ENCODE measurements around the gene MYO1B.

Gene MYO1B

DNA sequence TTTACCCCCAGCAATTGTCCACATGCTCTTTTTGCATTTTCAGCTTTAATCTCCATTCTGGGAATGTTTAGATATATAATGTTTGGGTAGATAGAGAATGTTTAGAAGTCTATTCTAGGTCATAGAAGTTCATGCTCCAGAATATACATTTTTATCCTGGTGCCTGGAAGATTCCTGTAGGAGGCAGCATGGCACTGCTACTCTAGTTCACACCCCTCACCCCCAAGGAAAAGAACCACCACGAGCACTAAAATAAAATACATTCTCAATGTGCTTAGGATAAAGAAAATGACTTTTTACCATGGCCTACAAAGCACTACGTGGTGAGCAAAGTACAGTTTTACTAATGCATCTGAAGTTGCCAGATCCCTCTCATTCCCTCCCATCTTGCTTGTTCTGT, 53.8 kb downstream of the MYO1B start:
- Histone ChIP-seq H3K9ac (ENCODE audit: insufficient read length) (no peak overlapping the region), H3K4me3 (no peak overlapping the region), H3K27ac (no peak overlapping the region), H3K9me3 (ENCODE audit: low read depth, low read length) (no peaks in the 10 kb centered on the region), H3K36me3 (ENCODE audit: insufficient read depth, low read length) (no peaks in the 10 kb centered on the region)
- no peak for DNase-seq (ENCODE audit: low read depth, low spot score)
- TF ChIP-seq FOXP2 (optimal IDR thresholded peaks at IDR 0.05; ENCODE audit: control extremely low read depth, extremely low read length, insufficient read depth) (no peak), POLR2AphosphoS5 (IDR thresholded peaks at IDR 0.05; ENCODE audit: borderline replicate concordance, low read depth, low read length) (no peak), EZH2 (IDR thresholded peaks at IDR 0.05) (no peak)

DNA sequence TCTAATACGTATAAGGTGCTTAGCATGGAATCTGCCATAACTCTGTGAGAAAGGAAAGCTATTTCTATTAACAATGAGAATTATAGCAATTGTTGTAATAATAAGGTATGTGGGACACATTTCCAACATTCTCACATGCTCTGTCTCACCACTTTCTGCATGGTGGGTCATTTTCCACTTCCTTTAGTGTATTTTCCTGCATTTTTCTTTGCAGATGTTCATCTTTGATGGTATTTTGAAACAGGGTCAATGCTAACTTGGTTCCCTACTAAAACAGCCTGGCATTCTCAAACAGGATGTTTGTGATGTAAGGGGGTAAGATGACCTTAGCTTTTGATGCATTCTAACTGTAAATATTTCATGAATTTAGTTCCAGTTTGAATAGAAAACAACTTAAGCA, 54.7 kb downstream of the MYO1B start:
- Histone ChIP-seq H3K9ac (ENCODE audit: insufficient read length) (no peak overlapping the region), H3K27ac (no peak overlapping the region), H3K36me3 (ENCODE audit: insufficient read depth, low read length) (no peaks in the 10 kb centered on the region), H3K9me3 (ENCODE audit: low read depth, low read length) (no peaks in the 10 kb centered on the region), H3K4me3 (no peak overlapping the region)
- DNase-seq (ENCODE audit: low read depth, low spot score) = no peak
- no peak for TF ChIP-seq EZH2 (IDR thresholded peaks at IDR 0.05)
- no peak for TF ChIP-seq POLR2AphosphoS5 (IDR thresholded peaks at IDR 0.05; ENCODE audit: borderline replicate concordance, low read depth, low read length)
- no peak for TF ChIP-seq FOXP2 (optimal IDR thresholded peaks at IDR 0.05; ENCODE audit: control extremely low read depth, extremely low read length, insufficient read depth)

DNA sequence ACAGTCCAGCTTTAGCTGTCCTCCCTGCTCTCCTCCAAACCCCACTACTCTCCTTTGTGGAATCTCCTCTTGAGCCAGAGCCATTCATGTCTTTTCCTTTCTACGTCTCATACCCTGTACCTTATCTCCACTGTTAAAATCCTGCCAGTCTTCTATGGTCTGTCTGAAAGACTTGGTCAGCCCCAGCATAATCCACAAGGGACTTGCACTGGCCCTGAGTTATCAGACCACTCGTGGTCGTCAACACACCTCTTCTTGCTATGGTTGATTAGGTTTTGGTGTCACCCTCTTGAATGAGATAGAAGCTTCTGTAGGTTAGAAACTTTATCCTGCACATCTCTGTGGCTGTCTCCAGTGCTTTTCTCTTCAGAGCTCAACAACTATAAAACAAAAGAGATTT, 56.8 kb downstream of the MYO1B start:
- Histone ChIP-seq H3K27ac (no peak overlapping the region), H3K4me3 (no peak overlapping the region), H3K9me3 (ENCODE audit: low read depth, low read length) (no peaks in the 10 kb centered on the region), H3K9ac (ENCODE audit: insufficient read length) (no peak overlapping the region), H3K36me3 (ENCODE audit: insufficient read depth, low read length) (no peaks in the 10 kb centered on the region)
- no peak for TF ChIP-seq FOXP2 (optimal IDR thresholded peaks at IDR 0.05; ENCODE audit: control extremely low read depth, extremely low read length, insufficient read depth)
- no peak for TF ChIP-seq POLR2AphosphoS5 (IDR thresholded peaks at IDR 0.05; ENCODE audit: borderline replicate concordance, low read depth, low read length)
- no peak for TF ChIP-seq EZH2 (IDR thresholded peaks at IDR 0.05)
- no peak for DNase-seq (ENCODE audit: low read depth, low spot score)

DNA sequence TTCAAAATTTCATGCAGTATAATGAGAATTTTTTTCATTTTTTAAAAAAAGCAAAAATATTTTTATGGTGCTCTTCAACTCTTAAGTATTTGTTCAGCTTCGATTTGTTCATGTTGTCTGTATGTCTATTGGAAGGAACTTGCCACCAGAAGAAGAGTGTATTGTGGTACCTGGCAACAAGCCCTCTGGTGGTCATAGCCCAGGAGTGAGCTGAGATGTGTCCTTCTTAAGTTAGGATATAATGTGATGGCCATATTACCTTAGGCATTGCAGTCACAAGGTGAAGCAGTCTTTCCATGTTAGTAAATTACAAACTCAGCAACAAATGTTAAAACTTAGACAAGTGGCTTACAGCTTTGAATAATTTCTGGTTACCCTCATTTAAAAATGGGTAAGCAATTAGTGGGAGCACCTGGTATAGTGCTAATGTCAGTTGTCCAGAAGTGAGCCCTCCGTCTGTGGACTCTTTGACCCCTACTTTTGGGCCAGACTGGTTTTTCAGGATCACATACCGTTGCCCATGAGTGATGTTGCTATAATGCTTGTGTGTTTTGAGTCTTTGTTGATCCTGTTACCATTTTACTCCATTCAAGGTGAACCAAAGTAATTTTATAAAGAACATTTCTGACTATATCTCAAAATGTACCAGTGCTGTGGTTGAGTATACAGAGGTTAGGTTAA, 57.4 kb downstream of the MYO1B start:
- Histone ChIP-seq H3K4me3 (no peak overlapping the region), H3K27ac (no peak overlapping the region), H3K9me3 (ENCODE audit: low read depth, low read length) (no peaks in the 10 kb centered on the region), H3K9ac (ENCODE audit: insufficient read length) (no peak overlapping the region), H3K36me3 (ENCODE audit: insufficient read depth, low read length) (no peaks in the 10 kb centered on the region)
- TF ChIP-seq POLR2AphosphoS5 (IDR thresholded peaks at IDR 0.05; ENCODE audit: borderline replicate concordance, low read depth, low read length) = no peak
- DNase-seq (ENCODE audit: low read depth, low spot score) = no peak

DNA sequence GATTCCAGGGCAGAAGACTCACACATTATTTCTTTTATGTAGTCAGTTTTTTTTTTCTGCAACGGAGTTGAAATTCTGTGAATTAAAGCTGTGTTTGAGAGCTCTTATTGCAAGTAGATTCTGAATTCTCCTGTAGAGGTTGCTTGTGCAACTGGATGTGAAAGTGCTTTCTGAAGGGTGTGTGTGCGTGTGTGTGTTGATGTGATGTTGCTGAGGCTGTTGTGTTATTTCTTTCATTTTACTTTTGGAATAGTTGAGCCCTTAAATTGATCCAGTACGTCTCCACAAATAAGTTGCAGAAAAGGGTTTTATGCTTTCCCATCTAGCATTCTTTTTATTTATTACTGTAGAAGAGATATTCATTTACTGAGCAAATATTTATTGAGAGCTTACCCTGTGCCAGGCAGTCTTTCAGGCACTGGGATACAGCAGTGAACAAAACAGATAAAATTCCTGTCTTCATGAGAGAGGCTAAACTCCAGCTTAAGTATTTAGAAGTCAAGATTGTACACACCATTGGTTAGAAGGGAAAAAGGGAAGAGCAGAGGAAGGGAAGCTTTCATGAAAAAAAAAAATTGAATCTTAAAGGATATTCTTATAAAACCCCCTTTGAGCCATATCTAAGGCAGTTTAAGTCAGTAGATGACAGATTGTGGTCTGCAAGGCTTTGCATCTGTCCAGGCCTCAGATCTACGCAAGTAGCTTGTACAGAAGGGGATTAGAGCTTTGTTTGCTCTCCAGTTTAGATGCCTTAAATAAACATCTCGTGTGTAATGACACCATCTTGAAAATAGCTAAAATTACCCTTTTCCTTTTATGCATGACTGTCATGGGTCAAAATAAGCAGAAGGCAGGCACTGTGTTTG, 58.2 kb downstream of the MYO1B start:
- no peaks in the 10 kb centered on the region for H3K9me3 ChIP-seq (ENCODE audit: low read depth, low read length)
- H3K27ac ChIP-seq = no peak overlapping the region
- H3K36me3 ChIP-seq (ENCODE audit: insufficient read depth, low read length) = no peaks in the 10 kb centered on the region
- TF ChIP-seq EZH2 (IDR thresholded peaks at IDR 0.05) (no peak), FOXP2 (optimal IDR thresholded peaks at IDR 0.05; ENCODE audit: control extremely low read depth, extremely low read length, insufficient read depth) (no peak), POLR2AphosphoS5 (IDR thresholded peaks at IDR 0.05; ENCODE audit: borderline replicate concordance, low read depth, low read length) (no peak)
- no peak for DNase-seq (ENCODE audit: low read depth, low spot score)
- no peak overlapping the region for H3K4me3 ChIP-seq
- H3K9ac ChIP-seq (ENCODE audit: insufficient read length) = no peak overlapping the region

DNA sequence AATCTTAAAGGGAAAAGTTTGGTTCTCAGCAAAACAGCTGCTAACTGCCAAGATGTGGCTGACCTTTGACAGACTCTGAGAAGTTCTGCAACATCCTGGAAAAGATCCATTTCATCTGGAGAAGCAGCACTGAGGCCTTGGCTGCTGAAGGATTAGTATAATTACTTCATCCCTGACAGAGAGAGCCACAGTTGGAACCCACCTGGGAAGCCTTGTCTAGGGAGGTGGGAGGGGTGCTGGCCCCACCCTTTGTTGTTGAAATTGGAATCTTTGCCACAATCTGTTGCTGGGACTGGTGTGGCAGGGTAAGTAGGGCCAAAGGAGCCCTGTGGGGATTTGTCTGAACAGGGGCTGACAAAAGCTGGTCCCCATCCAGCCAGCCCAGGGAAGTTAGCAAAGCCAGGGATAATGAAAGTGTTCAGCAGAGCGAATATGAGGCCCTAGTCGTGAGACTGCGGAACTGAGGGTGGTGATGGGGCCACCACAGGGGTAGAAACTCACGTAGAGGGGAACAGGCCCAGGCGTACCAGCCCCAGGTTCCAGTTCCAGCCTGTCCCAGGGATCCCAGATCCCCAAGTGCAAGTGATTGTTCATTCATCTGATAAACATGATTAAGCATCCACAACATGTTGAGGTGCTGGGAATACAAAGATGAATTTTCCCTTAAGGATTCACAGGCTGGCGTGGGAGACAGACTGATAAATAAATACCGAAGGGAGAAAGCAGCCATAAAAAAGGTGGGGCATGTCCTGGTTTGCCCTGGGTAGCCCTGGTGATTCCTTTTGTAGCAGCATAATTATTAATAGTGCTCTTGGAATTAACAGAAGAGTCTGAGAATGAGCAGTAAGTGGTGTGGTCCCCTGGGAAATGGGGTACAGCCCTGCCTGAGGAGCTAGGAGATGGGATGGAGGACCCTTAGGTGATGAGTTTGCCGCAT, 60.0 kb downstream of the MYO1B start:
- Histone ChIP-seq H3K27ac (no peak overlapping the region), H3K4me3 (no peak overlapping the region), H3K36me3 (ENCODE audit: insufficient read depth, low read length) (no peaks in the 10 kb centered on the region), H3K9me3 (ENCODE audit: low read depth, low read length) (no peaks in the 10 kb centered on the region), H3K9ac (ENCODE audit: insufficient read length) (no peak overlapping the region)
- no peak for TF ChIP-seq POLR2AphosphoS5 (IDR thresholded peaks at IDR 0.05; ENCODE audit: borderline replicate concordance, low read depth, low read length)
- no peak for TF ChIP-seq FOXP2 (optimal IDR thresholded peaks at IDR 0.05; ENCODE audit: control extremely low read depth, extremely low read length, insufficient read depth)
- no peak for TF ChIP-seq EZH2 (IDR thresholded peaks at IDR 0.05)
- no peak for DNase-seq (ENCODE audit: low read depth, low spot score)

DNA sequence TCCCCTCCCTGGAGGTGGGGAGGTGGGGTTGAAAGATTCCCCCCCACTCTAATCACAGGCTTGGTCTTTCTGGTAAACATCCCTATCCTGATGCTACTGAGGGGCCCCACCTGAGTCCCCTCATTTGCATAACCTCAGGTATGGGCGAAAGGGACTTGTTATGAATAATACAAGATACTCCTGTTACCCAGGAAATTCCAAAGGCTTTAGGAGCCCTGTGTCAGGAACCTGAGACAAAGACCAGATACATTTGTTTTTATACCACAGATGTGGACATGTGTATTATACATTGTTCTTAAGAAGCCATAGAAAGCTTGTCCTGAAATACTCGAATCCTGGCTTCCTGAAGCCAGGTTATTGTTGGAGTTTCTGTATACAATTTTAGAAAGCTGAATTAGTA, 62.8 kb downstream of the MYO1B start:
- no peak for DNase-seq (ENCODE audit: low read depth, low spot score)
- H3K27ac ChIP-seq = no peak overlapping the region
- no peak for TF ChIP-seq EZH2 (IDR thresholded peaks at IDR 0.05)
- no peak for TF ChIP-seq FOXP2 (optimal IDR thresholded peaks at IDR 0.05; ENCODE audit: control extremely low read depth, extremely low read length, insufficient read depth)
- TF ChIP-seq POLR2AphosphoS5 (IDR thresholded peaks at IDR 0.05; ENCODE audit: borderline replicate concordance, low read depth, low read length) = no peak
- H3K36me3 ChIP-seq (ENCODE audit: insufficient read depth, low read length) = no peaks in the 10 kb centered on the region
- H3K9ac ChIP-seq (ENCODE audit: insufficient read length) = no peak overlapping the region
- no peak overlapping the region for H3K4me3 ChIP-seq
- H3K9me3 ChIP-seq (ENCODE audit: low read depth, low read length) = no peaks in the 10 kb centered on the region

DNA sequence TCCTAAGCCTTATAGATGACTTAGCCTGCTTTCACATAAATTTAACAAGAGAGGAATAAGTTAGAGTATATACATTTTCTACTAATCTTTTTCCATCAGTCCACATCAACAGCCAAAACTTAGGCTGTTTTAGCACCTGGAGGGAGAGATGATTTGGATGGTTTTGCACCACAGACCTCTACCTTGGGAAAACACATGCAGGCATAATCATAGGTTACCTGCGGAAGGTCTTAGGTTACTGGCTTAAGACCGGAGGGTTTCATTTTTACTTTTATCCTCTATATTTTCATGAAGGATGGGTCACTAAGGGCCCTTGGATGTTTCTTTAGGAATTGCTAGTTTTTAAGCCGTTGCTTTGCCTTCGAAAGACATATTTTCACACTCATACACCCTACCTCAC, 66.0 kb downstream of the MYO1B start:
- Histone ChIP-seq H3K36me3 (ENCODE audit: insufficient read depth, low read length) (no peaks in the 10 kb centered on the region), H3K4me3 (no peak overlapping the region), H3K9ac (ENCODE audit: insufficient read length) (no peak overlapping the region), H3K27ac (no peak overlapping the region), H3K9me3 (ENCODE audit: low read depth, low read length) (no peaks in the 10 kb centered on the region)
- no peak for DNase-seq (ENCODE audit: low read depth, low spot score)
- TF ChIP-seq FOXP2 (optimal IDR thresholded peaks at IDR 0.05; ENCODE audit: control extremely low read depth, extremely low read length, insufficient read depth) = no peak
- no peak for TF ChIP-seq EZH2 (IDR thresholded peaks at IDR 0.05)
- TF ChIP-seq POLR2AphosphoS5 (IDR thresholded peaks at IDR 0.05; ENCODE audit: borderline replicate concordance, low read depth, low read length) = no peak
